HG02588 (cell line): ENCODE measurements around the gene ZNF367.
"Not testable (repeated sequence)": the region's sequence is repeated elsewhere in the genome, so short reads cannot be mapped to it uniquely, and the experiment has no call there.

Source experiments
- ATAC-seq: cut with Tn5 transposase; IDR thresholded peaks from one replicate; pipeline ENCODE4 v1.9.1; 2021; ENCODE audit warnings: mild to moderate bottlenecking, moderate library complexity; ENCODE audit not compliant: unreplicated experiment

The ZNF367 gene

GRCh38 chr9:96363175-96363967 lies 54.8 kb downstream of the ZNF367 start:
- no peak for ATAC-seq

- ATAC-seq: not testable (repeated sequence)
Observed at GRCh38 chr9:96362119-96362518, 56.1 kb downstream of the ZNF367 start.

GRCh38 chr9:96361668-96362067 lies 56.5 kb downstream of the ZNF367 start:
- no peak for ATAC-seq

- no peak for ATAC-seq
Observed at GRCh38 chr9:96360976-96361375, 57.2 kb downstream of the ZNF367 start.

GRCh38 chr9:96360523-96360922 lies 57.6 kb downstream of the ZNF367 start:
- ATAC-seq: not testable (repeated sequence)

- ATAC-seq: no peak
Observed at GRCh38 chr9:96350866-96351265, 67.3 kb downstream of the ZNF367 start.

GRCh38 chr9:96348261-96348660 lies 69.9 kb downstream of the ZNF367 start:
- no peak for ATAC-seq

- ATAC-seq: no peak
Observed at GRCh38 chr9:96345551-96345950, 72.6 kb downstream of the ZNF367 start.

- no peak for ATAC-seq
Observed at GRCh38 chr9:96344458-96345180, 73.6 kb downstream of the ZNF367 start.

- no peak for ATAC-seq
Observed at GRCh38 chr9:96343515-96344360, 74.4 kb downstream of the ZNF367 start.

GRCh38 chr9:96342571-96343245 lies 75.5 kb downstream of the ZNF367 start:
- no peak for ATAC-seq

GRCh38 chr9:96340707-96341106 lies 77.5 kb downstream of the ZNF367 start:
- ATAC-seq: no peak

- no peak for ATAC-seq
Observed at GRCh38 chr9:96338299-96338698, 79.9 kb downstream of the ZNF367 start.
